ENCODE measurements around the gene SGCG.

The SGCG gene

DNA sequence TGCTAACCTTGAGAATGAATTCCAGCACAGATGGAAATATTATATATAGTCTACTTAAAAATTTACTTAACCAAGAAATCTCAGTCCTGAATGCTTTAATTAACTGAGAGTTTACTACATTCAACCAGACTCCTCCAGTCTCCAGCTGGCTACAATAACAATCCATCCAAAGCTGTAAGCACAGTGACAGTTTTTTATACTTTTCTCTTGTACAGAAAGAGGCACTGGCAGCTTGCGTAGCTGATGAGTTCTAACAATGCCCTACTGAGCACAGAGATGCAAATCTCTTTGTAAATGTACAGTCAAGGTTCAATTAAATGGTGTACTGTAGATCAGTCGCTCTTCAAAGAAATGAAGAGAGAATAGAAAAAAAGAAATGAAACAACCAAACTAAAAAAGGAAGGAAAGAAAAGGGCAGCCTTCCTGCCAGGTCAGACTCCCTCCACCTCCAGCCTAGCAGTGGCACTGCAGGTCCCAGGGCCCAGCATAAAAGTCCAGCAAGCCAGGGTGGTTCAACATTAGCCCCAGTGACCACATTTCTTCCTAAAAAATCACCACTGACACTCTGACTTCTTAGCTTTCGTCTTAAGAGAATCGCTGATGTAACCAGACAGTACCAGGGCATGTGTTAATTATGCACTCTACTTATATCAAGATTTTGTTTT, 164.3 kb downstream of the SGCG start:
- DNase-seq, result no peak

DNA sequence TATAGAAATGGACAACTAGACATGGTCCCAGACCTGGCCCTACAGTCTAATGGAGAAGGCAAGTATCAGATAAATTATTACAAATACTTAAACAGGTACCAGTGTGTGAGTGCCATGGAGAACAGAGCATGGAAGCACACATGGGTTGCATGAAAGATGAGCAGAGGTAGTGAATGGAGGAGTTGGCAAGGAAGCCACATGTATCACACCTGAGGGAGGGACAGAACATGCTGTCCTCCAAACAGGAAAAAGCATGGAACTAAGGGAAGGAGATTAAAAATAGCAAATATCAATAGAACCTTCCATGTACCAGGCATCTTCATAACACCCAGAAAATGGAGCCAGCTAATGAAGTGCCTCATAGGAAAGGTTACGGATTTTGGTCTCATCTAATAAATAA, 166.8 kb downstream of the SGCG start:
- no peak for DNase-seq

DNA sequence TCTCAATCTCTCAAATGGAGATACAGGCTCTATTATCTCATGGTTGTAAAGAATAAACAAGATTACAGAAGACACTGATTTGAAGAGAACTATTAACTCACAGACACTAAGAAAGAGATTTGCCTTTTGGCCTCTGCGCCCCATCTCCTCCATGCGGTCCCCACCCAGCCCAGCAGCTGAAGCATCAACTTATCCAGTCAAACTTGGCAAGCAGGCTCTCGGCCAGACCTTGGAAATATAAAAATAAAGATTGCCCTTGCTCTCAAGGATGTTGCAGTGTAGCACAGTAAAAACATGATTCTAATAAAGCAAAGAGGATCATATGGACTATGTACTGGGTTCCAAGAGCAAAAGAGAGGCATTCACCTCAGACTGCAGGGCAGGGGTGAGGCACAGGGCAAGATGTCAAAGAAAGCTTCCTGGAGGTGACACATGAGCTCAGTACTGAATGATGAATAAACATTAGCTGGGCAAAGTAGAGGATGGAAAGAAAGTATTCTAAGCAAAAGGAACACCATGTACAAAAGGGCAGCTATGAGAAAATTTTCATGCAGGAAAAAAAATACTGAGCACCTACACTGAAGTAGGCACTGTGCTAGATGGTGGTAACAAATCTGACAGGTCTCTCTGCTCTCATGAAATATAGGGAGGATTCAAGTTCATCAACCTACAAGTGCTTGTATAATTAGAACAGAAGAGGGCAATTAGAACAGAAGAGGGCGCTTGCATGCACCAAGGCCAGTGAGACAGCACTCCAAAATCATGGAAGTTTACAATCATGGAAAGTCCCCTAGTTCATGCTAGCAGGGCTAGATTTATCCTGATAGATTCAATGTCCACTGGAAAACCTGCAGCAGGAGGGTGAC, 167.7 kb downstream of the SGCG start:
- no peak for DNase-seq

DNA sequence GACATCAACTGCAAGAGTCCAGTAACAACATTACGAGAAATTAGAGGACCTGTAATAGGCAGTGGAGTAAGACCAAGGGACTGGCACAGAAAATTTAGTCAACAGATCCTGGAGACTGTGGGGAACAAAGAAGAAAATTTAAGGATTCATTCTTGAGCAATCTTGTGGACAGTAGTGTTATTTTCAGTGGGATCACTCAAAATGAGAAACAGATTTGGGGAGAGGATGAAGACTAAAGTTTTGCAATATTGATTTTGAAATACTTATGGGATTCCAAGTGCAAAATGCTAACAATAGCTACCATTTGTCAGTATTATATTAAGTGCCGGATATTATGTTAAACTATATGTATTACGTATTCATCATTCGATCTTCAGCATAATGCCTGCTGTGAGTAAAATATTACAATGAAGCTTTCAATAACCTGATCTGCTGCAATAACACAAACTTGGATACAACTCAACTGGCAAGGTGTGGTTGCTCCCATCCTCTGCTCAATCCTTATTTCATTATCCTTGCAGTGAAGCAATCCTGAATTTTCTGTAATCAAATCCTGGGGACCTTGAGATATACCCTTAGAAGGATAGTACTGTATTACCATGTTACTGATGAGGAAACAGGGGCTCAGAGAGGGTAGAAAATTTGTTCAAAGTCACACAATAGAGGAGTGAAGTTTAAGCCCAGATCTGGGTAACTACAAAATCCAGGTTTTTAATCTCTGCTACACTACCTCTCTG, 168.6 kb downstream of the SGCG start:
- no peak for DNase-seq

DNA sequence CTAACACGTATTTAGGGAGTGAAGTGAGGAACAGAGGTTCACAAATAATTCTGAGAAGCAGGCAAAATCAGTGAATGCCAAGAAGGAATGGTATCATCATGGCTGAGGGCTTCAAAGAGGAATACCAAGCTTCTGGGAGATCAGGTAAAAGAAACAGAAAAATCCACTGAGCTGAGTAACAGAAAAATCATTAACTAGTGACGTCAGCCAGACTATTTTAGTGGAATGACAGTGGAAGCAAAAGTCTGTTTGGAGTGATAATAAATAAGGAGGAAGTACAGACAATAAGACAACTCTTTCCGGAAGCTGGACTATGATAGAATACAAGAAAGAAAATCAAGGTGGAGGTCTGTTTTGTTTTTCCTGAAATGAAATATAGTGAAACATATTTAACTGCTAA, 169.2 kb downstream of the SGCG start:
- no peak for DNase-seq

DNA sequence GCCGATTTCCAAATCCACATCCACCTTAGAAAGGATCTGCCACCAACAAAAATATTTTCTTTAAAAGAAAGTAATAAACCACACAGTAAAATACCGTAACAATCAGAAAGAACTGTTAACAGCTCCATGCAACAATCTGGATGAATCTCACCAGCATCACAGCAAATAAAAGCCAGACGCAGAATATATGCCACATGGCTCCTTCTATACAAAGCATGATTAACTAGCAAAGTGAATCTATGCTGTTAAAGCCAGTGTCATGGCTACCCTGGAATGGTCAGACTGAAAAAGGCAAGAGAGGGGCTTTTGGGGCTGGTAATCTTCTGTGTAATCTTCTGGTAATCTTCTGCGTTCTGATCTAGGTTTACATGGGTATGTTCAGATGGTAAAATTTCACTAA, 171.4 kb downstream of the SGCG start:
- DNase-seq, result no peak

DNA sequence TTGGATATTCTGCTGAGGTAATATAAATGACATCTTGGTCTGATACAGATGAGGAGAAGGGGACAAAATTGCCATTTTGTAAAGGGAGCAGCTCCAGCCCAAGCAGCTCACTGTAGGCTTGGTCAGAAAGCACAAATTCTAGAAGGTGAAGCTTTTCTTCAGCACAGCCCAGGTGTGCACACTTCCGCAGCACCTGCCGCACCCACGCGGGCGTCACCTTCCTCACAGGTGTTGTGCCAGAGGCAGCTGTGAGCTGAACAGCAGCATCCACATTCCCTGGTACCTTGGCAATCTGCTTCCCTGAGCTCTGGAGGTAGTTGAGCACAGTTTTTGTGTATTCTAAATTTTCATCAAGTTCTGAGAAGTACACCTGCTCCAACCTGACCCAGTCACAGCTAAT, 173.7 kb downstream of the SGCG start:
- DNase-seq, result no peak

DNA sequence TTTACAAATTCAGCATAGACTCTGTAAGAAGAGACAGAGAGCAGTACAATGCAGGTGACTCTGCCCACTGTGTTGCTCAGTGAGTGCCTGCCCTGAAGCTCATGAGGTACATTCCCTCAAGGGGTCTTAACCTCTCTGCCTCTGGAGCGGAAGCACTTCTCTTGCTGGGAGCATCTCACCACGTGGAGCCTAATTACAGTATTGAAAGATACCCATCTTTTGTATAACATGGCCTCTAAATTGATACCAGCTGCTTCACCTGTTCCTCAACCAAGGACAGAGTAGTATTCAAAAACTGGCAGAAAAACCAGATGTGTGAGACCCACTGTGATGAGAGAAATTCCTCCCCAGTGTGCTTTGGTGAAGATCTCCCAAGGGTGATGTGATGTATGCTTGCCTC, 175.6 kb downstream of the SGCG start:
- DNase-seq, result no peak

DNA sequence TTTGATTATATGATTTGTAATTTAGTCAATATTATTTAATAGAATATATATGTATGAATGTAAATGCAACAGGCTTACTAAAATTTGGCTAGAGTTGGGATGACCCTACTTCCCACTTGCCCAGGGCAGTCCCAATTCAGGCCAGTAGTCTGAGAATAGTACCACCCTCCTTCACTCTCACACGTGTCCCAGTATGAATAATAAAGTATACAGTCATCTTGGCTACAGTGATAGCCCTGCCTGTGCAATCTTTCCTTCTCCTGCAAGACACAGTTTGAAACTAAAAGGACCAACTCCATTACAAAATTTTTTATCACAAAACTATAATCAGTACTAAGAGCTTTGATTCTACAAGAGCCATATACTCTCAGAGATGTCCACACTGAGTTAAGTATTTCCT, 176.6 kb downstream of the SGCG start:
- DNase-seq, result no peak

DNA sequence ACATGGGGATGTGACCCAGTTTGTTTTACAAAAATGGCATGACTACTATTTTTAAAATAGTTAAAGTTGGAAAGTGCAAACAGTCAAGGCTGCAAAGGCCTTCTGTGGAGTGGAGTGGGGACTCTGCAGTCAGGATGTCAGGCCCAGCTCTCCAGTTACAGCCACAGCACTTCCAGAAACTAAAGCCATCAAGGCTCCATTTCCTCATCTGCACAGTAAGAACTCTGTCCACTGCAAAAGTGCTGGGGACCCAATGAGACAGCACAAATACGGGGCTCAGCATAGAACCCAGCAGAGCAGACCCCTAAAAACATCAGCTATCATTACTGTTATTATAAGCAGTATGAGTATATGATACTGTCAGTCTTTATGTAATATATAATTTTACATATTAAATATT, 179.1 kb downstream of the SGCG start:
- no peak for DNase-seq

DNA sequence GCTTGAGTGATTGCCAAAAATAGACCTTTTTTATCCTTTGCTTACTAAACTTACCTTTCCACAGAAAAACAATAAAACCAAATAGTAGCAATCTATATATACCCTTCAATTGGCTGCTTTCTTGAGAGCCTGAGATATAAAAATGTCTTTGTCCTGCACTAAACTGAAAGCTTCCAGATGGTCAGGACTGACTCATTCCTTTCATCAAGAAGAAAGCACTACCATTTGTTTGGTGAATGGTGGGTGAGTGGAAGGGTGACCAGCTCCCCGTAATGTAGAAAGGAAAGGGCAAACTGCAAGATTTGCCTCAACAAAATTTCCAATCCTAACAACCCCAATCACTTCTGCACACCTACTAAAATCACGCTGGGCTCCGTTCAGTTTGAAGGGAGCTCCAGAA, 184.9 kb downstream of the SGCG start:
- no peak for DNase-seq

DNA sequence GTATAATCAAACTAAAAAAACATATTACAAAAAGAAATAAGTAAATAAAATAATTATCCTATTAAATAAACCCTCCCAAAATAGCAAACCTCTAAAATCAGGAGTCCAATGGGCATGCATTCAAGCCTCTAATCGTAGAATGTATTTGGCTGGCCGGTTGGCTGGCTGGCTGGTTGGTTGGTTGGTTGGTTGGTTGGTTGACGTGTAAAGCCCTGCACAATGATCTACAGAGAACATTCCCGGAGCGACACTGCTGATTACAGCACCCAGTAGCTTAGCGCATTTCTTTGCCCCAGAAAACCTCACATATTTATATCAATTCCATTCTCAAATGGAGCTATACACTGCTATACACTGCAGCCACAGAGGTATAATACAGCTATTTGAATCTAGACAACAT, 187.1 kb downstream of the SGCG start:
- DNase-seq, result no peak

DNA sequence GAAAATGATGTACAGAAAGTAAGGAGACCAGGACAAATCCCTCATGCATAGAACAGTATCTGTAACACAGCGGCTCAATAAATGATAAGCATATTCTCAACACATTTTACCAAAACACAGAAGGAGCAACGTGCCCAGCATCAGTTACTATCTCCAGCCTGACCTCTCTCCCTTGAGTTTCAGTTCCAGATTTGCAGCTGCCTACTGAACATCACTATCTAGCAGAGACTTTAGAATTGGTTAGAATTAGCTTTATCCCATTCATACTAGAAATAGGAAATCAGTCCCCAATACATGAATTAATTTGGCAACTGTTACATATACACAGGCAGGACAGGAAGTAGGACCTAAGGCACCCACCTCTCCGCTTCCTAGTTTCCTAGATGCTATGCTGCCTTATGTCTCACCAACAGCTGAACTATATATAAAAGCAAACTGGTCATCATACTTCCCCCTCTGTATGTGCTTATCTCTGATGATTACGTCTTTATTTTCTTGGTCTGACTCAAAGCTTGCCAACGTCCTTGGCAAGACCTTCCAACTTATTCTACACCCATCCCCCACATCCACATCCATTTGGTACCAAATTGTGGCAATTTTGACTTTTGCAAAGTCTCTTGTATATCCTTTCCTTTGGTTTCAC, 191.6 kb downstream of the SGCG start:
- no peak for DNase-seq
